GM23338 (cell line): ENCODE data around the gene OTULINL. TPM values are rescaled to one million over a fixed set of nuclear protein-coding genes. Genes with fewer than 3 reads are reported as not detected.

Experiments used
- ATAC-seq: fragments of 200-7000 bp; cut with Tn5 transposase; 3 replicates; pipeline ENCODE4 v1.9.1; 2020
- DNase-seq: peaks from one replicate; pipeline ENCODE4 v3.0.0-alpha.2; 2015; ENCODE audit warnings: low spot score
- H2AFZ ChIP-seq: fragments of 200-600 bp; sonication (generic); 2 replicates; pipeline ENCODE4 v1.8.0; 2016; ENCODE audit warnings: antibody characterized with exemption, mild to moderate bottlenecking, moderate library complexity
- H3F3A ChIP-seq: fragments of 200-600 bp; sonication (generic); replicated peaks from 2 replicates; pipeline ENCODE4 v1.8.0; 2017; ENCODE audit warnings: antibody characterized with exemption, mixed run types, low read depth
- H3K27ac ChIP-seq: fragments of 200-600 bp; sonication (generic); 2 replicates; pipeline ENCODE4 v1.6.1; 2016; ENCODE audit warnings: low read depth
- H3K27me3 ChIP-seq: fragments of 200-600 bp; sonication (generic); 2 replicates; pipeline ENCODE4 v1.8.0; 2016; ENCODE audit warnings: mild to moderate bottlenecking, mixed run types, moderate library complexity; ENCODE audit not compliant: insufficient read depth
- H3K36me3 ChIP-seq: fragments of 200-600 bp; sonication (generic); 2 replicates; pipeline ENCODE4 v1.8.0; 2016; ENCODE audit warnings: mild to moderate bottlenecking; ENCODE audit not compliant: insufficient read depth
- H3K4me1 ChIP-seq: fragments of 200-600 bp; sonication (generic); 2 replicates; pipeline ENCODE4 v1.8.0; 2016; ENCODE audit warnings: mild to moderate bottlenecking, moderate library complexity; ENCODE audit not compliant: insufficient read depth
- H3K4me2 ChIP-seq: fragments of 200-600 bp; sonication (generic); 2 replicates; pipeline ENCODE4 v1.7.1; 2017; ENCODE audit warnings: mixed run types
- H3K4me3 ChIP-seq: fragments of 200-600 bp; sonication (generic); 2 replicates; pipeline ENCODE4 v1.6.1; 2016; ENCODE audit warnings: mixed run types
- H3K79me2 ChIP-seq: fragments of 200-600 bp; sonication (generic); replicated peaks from 2 replicates; pipeline ENCODE4 v1.8.0; 2017; ENCODE audit warnings: mild to moderate bottlenecking; ENCODE audit not compliant: insufficient read depth
- H3K9me2 ChIP-seq: fragments of 200-600 bp; sonication (generic); 2 replicates; pipeline ENCODE4 v1.8.0; 2017; ENCODE audit not compliant: insufficient read depth
- H4K20me1 ChIP-seq: fragments of 200-600 bp; sonication (generic); replicated peaks from 2 replicates; pipeline ENCODE4 v1.8.0; 2017; ENCODE audit warnings: mild to moderate bottlenecking; ENCODE audit not compliant: insufficient read depth
- H3K27ac Mint-ChIP-seq: 2 replicates; pipeline ENCODE4 v1.8.0; 2020; ENCODE audit warnings: inconsistent platforms, mild to moderate bottlenecking, moderate library complexity, mixed read lengths
- H3K27me3 Mint-ChIP-seq: 3 replicates; pipeline ENCODE4 v1.8.0; 2022; ENCODE audit warnings: low read depth, mild to moderate bottlenecking, moderate library complexity, mixed read lengths, inconsistent platforms; ENCODE audit not compliant: insufficient read depth, poor library complexity
- H3K36me3 Mint-ChIP-seq: 3 replicates; pipeline ENCODE4 v1.8.0; 2021; ENCODE audit warnings: low read depth, mild to moderate bottlenecking, inconsistent platforms, moderate library complexity, mixed read lengths
- H3K4me1 Mint-ChIP-seq: 3 replicates; pipeline ENCODE4 v1.8.0; 2020; ENCODE audit warnings: mild to moderate bottlenecking, inconsistent platforms, mixed read lengths
- H3K4me3 Mint-ChIP-seq: 3 replicates; pipeline ENCODE4 v1.8.0; 2021; ENCODE audit warnings: moderate library complexity, mild to moderate bottlenecking, inconsistent platforms, mixed read lengths
- H3K9me3 Mint-ChIP-seq: 3 replicates; pipeline ENCODE4 v1.8.0; 2020; ENCODE audit warnings: moderate library complexity, mild to moderate bottlenecking, inconsistent platforms, mixed read lengths
- JUNB ChIP-seq: IDR thresholded peaks from one replicate; pipeline ENCODE4 v1.6.1; 2016; ENCODE audit warnings: antibody characterized with exemption; ENCODE audit not compliant: unreplicated experiment
- NANOG ChIP-seq: IDR thresholded peaks from 2 replicates; pipeline ENCODE4 v1.6.1; 2016; ENCODE audit warnings: antibody characterized with exemption, borderline replicate concordance
- polyA plus RNA-seq: library from polyadenylated mRNA; unstranded; fragments of >200 nt; fragmentation: Nextera tagmentation; extraction: Ambion mirVana; gene quantifications from 2 replicates; pipeline ENCODE4 v1.2.1, GENCODE V29; 2016
- total RNA-seq: library from RNA; depleted of rRNA; stranded (reverse); fragments of >200 nt; shearing (Covaris generic); gene quantifications from 2 replicates; pipeline ENCODE4 v1.2.3, GENCODE V29; 2014
- TF ChIP-seq, protein P1 (sequence below): fragments of 250-450 bp; sonication (Bioruptor Pico); IDR thresholded peaks from 2 replicates; pipeline ENCODE4 v1.5.0; 2020; ENCODE audit warnings: mild to moderate bottlenecking, moderate library complexity
- TF ChIP-seq, protein P2 (sequence below), 2 experiments: fragments of 200-600 bp in 1 of 2; sonication (generic) in 1 of 2; conservative IDR thresholded peaks; 2 replicates each; pipeline versions ENCODE4 v1.5.1 to v1.6.1; 2016 to 2017; ENCODE audit warnings: antibody characterized with exemption in 2 of 2, low read depth in 2 of 2, mild to moderate bottlenecking in 2 of 2, moderate library complexity in 1 of 2
- TF ChIP-seq, protein P3 (sequence below): IDR thresholded peaks from one replicate; pipeline ENCODE4 v1.6.1; 2018; ENCODE audit warnings: antibody characterized with exemption; ENCODE audit not compliant: unreplicated experiment

Gene OTULINL
- total and polyA plus RNA-seq, 2 experiments from 2014 or later, result 6.3 to 7.6 TPM

DNA sequence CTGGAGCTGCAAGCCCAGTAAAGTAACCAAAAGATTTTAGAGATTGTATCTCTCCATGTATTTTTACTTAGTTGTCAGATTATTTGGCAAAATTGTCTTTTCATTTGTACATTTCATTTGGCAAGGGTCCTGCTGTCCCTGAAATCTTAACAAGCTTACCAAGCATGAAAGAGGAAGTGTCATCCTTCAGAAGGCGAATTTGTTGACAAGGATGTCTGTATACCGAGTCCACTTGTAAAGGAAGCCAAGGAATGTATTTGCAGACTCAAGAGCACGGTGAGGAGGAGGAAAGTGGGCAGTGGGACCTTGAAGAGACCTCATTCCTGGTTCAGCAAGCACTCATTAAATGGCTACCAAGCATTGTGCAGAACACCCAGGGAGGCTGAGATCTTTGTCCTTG is 7.5 kb upstream of the OTULINL start (continued):
- TF ChIP-seq, protein P1, sequence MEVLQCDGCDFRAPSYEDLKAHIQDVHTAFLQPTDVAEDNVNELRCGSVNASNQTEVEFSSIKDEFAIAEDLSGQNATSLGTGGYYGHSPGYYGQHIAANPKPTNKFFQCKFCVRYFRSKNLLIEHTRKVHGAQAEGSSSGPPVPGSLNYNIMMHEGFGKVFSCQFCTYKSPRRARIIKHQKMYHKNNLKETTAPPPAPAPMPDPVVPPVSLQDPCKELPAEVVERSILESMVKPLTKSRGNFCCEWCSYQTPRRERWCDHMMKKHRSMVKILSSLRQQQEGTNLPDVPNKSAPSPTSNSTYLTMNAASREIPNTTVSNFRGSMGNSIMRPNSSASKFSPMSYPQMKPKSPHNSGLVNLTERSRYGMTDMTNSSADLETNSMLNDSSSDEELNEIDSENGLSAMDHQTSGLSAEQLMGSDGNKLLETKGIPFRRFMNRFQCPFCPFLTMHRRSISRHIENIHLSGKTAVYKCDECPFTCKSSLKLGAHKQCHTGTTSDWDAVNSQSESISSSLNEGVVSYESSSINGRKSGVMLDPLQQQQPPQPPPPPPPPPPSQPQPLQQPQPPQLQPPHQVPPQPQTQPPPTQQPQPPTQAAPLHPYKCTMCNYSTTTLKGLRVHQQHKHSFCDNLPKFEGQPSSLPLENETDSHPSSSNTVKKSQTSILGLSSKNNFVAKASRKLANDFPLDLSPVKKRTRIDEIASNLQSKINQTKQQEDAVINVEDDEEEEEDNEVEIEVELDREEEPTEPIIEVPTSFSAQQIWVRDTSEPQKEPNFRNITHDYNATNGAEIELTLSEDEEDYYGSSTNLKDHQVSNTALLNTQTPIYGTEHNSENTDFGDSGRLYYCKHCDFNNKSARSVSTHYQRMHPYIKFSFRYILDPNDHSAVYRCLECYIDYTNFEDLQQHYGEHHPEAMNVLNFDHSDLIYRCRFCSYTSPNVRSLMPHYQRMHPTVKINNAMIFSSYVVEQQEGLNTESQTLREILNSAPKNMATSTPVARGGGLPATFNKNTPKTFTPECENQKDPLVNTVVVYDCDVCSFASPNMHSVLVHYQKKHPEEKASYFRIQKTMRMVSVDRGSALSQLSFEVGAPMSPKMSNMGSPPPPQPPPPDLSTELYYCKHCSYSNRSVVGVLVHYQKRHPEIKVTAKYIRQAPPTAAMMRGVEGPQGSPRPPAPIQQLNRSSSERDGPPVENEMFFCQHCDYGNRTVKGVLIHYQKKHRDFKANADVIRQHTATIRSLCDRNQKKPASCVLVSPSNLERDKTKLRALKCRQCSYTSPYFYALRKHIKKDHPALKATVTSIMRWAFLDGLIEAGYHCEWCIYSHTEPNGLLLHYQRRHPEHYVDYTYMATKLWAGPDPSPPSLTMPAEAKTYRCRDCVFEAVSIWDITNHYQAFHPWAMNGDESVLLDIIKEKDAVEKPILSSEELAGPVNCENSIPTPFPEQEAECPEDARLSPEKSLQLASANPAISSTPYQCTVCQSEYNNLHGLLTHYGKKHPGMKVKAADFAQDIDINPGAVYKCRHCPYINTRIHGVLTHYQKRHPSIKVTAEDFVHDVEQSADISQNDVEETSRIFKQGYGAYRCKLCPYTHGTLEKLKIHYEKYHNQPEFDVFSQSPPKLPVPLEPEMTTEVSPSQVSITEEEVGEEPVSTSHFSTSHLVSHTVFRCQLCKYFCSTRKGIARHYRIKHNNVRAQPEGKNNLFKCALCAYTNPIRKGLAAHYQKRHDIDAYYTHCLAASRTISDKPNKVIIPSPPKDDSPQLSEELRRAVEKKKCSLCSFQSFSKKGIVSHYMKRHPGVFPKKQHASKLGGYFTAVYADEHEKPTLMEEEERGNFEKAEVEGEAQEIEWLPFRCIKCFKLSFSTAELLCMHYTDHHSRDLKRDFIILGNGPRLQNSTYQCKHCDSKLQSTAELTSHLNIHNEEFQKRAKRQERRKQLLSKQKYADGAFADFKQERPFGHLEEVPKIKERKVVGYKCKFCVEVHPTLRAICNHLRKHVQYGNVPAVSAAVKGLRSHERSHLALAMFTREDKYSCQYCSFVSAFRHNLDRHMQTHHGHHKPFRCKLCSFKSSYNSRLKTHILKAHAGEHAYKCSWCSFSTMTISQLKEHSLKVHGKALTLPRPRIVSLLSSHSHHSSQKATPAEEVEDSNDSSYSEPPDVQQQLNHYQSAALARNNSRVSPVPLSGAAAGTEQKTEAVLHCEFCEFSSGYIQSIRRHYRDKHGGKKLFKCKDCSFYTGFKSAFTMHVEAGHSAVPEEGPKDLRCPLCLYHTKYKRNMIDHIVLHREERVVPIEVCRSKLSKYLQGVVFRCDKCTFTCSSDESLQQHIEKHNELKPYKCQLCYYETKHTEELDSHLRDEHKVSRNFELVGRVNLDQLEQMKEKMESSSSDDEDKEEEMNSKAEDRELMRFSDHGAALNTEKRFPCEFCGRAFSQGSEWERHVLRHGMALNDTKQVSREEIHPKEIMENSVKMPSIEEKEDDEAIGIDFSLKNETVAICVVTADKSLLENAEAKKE (CRISPR knock-in tag), result no peak
- no peak for TF ChIP-seq JUNB
- TF ChIP-seq, protein P2, sequence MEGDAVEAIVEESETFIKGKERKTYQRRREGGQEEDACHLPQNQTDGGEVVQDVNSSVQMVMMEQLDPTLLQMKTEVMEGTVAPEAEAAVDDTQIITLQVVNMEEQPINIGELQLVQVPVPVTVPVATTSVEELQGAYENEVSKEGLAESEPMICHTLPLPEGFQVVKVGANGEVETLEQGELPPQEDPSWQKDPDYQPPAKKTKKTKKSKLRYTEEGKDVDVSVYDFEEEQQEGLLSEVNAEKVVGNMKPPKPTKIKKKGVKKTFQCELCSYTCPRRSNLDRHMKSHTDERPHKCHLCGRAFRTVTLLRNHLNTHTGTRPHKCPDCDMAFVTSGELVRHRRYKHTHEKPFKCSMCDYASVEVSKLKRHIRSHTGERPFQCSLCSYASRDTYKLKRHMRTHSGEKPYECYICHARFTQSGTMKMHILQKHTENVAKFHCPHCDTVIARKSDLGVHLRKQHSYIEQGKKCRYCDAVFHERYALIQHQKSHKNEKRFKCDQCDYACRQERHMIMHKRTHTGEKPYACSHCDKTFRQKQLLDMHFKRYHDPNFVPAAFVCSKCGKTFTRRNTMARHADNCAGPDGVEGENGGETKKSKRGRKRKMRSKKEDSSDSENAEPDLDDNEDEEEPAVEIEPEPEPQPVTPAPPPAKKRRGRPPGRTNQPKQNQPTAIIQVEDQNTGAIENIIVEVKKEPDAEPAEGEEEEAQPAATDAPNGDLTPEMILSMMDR (conservative IDR thresholded peaks at IDR 0.05; ENCODE audit: low read depth in 2 of 2), result no peak

DNA sequence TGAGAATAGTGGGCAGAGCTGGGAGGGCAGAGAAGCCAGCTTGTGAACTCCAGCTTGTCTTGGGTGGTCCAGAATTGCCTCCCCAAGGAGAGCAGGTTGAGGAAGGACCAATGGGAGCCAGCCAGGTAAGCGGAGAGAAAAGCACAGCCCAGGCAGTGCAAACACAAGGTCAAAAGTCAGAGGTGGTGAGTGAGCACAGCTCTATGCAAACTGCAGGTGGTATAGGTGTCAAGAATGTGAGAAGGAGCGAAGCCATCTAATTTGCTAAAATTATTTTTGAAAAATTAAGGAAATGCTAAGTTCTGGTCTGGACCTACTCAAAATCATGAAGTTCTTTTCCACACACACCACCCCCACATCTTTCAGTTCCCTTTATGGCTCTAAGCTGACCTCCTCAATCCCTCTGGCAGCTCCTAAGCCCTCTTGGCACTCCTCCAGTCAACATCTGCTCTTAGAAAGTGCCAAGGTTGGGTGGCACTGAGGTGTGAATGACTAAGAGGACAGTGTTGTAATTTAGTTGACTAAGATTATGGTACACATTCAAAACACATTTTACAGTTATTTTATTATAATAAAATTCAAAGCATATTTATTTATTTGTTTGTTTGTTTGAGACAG is 6.6 kb upstream of the OTULINL start:
- no peak for DNase-seq
- H3K27me3 ChIP-seq, result peaks cover 10% of the 10 kb centered on the region
- H3K79me2 ChIP-seq, result no peaks in the 10 kb centered on the region
- no peaks in the 10 kb centered on the region for H3K36me3 ChIP-seq
- Mint-ChIP-seq H3K36me3 (no peaks in the 10 kb centered on the region), H3K27ac (no peak overlapping the region), H3K27me3 (no peaks in the 10 kb centered on the region), H3K4me3 (no peak overlapping the region), H3K9me3 (peaks cover 2% of the 10 kb centered on the region; the same call in 1 of the 3 replicates), H3K4me1 (0 out of 3 replicates have a peak, but pooled peaks cover 2% of the 10 kb centered on the region)
- H3K4me1 ChIP-seq, result 0 out of 2 replicates have a peak, but pooled peaks cover 3% of the 10 kb centered on the region
- no peak for ATAC-seq
- H3K4me2 ChIP-seq, result no peak overlapping the region
- H2AFZ ChIP-seq, result no peak overlapping the region
- H3F3A ChIP-seq, result no peaks in the 10 kb centered on the region
- no peak overlapping the region for H3K27ac ChIP-seq
- H3K4me3 ChIP-seq, result no peak overlapping the region
- H3K9me2 ChIP-seq, result 0 out of 2 replicates have a peak, but pooled peaks cover 4% of the 10 kb centered on the region
- H4K20me1 ChIP-seq, result no peaks in the 10 kb centered on the region
- no peak for TF ChIP-seq NANOG
- TF ChIP-seq, protein P3, sequence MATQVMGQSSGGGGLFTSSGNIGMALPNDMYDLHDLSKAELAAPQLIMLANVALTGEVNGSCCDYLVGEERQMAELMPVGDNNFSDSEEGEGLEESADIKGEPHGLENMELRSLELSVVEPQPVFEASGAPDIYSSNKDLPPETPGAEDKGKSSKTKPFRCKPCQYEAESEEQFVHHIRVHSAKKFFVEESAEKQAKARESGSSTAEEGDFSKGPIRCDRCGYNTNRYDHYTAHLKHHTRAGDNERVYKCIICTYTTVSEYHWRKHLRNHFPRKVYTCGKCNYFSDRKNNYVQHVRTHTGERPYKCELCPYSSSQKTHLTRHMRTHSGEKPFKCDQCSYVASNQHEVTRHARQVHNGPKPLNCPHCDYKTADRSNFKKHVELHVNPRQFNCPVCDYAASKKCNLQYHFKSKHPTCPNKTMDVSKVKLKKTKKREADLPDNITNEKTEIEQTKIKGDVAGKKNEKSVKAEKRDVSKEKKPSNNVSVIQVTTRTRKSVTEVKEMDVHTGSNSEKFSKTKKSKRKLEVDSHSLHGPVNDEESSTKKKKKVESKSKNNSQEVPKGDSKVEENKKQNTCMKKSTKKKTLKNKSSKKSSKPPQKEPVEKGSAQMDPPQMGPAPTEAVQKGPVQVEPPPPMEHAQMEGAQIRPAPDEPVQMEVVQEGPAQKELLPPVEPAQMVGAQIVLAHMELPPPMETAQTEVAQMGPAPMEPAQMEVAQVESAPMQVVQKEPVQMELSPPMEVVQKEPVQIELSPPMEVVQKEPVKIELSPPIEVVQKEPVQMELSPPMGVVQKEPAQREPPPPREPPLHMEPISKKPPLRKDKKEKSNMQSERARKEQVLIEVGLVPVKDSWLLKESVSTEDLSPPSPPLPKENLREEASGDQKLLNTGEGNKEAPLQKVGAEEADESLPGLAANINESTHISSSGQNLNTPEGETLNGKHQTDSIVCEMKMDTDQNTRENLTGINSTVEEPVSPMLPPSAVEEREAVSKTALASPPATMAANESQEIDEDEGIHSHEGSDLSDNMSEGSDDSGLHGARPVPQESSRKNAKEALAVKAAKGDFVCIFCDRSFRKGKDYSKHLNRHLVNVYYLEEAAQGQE, result no peak
